Bone marrow (tissue), 2 donors: ENCODE data around the gene CISD1.

Experiments
- DNase-seq, 2 donors: peaks; one replicate each; lab custom pipeline; 2025; lab: John Stamatoyannopoulos, UW

CISD1 gene

DNA sequence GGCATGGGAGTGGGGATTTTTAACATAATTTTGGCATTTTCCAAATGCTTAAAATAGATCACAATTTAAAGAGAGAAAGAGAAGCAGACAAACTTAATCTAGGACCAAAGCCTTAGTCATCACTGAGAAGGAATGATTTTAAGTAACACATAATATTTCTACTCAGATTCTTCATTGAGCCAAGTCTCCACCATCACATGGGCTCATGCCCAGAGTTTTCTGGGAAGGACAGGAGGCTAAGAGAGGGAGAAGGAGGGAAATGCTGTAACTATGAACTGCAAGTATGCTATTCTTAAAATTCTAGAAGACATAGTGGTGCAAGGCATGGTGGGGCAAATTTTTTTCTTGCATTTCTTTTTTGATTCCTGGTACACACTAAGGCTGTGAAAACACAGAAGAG is 42.1 kb downstream of the CISD1 start:
- no peak for DNase-seq

DNA sequence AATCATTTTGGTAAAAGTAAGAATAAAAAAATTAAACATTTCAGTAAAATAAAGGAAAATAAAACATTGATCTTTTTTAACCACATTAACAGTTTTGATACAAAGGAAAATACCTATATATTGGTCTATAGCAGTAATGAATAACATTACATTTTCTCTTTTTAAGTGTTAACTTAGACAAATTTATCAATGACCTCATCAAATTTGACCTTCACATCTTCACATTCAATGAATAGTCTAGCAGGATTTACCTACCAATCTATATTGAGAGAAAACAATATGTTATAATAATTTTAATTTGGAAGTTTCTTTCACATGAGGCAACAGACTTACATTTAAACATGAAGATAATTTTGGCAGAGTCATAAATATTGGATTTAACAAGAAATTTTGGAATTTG is 47.9 kb downstream of the CISD1 start:
- no peak for DNase-seq

DNA sequence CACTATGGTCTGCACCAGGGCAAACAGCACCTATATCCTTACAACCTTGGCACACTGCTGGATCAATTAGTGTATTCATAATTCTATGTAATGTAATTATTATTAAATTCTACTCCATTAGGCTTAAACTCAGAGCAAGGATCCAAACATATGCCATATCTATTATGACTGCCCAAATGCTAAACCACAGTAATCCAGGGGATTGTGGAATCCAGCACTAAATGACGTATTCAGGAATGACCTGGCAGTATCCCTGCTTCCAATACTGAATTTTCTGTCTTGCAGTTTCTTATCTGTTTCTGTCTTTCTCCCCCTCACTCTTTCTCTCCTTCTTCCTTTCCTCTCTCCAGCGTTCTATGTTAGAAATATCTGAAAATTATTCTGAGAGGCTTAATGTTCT is 49.4 kb downstream of the CISD1 start:
- DNase-seq: no peak

DNA sequence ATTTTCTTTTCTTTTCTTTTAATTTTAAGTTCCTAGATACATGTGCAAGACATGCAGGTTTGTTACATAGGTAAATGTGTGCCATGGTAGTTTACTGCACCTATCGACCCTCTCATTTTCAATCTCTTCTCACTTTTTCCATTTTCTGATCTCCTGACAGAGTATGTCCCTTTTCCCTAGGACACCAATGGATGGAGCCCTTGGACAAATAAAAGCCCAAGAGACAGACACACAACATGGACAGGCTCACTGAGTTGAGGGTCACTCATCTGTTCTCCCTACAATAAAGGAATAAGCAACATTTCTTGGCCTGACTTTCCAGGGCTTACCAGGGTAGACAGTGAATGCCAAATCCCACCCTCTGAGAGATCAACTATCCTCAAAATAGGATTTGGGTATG is 50.6 kb downstream of the CISD1 start:
- no peak for DNase-seq

DNA sequence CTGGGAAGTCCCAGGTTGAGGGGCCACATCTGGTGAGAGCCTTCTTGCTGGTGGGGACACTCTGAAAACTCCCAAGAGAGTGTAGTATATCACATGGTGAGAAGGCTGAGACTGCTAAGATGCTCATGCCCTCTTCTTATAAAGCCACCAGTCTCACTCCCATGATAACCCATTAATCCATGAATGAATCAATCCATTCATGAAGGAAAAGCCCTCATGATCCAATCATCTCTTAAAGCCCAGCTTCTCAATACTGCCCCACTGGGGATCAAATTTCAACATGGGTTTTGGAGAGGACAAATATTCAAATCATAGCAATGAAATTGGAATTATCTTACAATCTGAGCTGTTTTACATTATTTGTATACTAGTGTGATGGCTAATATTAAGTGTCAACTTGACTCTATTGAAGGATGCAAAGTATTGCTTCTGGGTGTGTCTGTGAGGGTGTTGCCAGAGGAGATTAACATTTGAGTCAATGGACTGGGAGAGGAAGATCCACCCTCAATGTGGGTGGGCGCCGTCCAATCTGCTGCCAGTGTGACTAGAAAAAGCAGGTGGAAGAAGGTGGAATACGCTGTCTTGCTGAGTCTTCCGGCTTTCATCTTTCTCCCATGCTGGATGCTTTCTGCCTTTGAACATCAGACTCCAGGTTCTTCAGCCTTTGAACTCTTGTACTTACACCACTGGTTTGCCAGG is 51.5 kb downstream of the CISD1 start:
- DNase-seq: no peak

DNA sequence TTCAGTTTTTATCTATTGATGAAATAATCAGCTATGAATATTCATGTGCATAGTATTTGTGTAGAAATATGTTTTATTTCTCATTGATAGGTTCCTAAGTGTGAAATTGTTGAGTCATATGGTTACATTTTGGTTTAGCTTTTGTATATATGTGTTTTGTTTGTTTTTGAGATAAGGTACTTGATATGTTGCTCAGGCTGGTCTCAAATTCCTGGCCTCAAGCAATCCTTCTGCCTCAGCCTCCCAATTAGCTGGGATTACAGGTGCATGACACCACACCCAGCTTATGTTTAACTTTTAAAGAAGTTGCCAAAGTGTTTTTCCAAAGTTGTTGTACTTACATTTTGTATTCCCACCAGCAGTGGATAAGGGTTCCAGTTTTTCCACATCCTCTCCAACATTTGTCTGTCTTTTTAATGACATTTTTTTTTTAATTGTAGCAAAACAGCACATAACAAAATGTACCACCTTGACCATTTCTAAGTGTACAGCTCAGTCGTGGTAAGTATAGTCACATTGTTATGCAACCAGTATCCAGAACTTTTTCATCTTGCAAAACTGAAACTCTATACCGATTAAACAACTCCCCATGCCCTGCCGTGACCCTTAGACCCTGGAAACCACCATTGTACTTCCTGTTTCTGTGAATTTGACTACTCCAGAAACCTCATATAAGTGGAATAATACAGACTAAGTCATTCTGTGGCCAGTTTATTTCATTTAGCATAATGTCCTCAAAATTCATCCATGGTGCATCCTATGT is 53.3 kb downstream of the CISD1 start:
- peak; percentile 4 to 61 for DNase-seq

DNA sequence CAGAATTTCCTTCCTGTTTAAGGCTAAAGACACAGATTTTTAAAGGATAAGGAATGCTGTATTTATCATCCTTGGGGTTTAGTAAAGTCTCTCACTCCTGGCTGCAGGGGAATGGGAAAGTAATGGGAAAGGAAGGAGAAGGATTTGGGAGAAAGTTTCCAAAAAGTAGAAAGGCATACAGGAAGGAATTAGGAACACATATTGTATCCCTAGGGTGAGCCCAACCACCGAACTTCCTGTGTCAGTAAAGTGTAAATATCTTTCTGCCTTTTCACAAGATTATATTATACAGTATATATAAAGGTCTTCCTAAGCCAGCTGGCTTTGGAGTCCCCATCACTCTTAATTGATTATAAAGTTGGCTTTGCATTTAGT is 53.9 kb downstream of the CISD1 start:
- no peak for DNase-seq

DNA sequence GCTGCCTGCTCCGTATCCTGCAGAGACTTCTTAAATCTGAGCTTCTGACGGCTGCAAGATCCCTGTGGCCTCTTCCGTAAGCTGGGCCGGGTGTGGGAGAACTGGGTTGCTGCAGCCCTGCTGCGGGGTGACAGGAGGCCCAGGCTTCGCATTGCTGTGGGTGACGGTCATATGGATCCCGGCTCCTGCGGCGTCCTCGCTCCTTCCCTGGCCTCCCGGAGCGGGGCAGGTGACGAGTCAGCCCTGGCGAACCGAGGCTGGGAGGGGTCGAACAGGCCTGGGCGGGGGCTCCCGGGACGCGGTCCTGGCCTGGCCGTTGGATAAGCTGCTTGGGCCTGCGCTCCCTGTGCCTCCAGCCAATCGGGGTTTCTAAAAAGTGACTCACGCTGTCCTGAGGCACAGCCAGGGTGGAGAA is 58.0 kb downstream of the CISD1 start:
- DNase-seq: no peak

DNA sequence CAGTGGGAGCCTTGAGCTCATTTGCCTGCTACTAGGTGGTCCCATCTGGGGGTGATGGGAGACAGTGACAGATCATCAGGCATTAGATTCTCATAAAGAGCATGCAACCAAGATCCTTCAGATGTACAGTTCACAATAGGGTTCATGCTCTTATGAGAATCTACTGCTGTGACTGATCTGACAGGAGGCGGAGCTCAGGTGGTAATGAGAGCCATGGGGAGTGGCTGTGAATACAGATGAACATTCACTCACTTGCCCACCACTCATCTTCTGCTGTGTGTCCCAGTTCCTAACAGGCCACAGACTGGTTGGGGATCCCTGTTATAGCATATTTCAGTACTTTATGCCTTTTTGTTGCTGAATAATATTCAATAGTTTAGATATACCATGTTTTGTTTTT is 59.3 kb downstream of the CISD1 start:
- DNase-seq: no peak

DNA sequence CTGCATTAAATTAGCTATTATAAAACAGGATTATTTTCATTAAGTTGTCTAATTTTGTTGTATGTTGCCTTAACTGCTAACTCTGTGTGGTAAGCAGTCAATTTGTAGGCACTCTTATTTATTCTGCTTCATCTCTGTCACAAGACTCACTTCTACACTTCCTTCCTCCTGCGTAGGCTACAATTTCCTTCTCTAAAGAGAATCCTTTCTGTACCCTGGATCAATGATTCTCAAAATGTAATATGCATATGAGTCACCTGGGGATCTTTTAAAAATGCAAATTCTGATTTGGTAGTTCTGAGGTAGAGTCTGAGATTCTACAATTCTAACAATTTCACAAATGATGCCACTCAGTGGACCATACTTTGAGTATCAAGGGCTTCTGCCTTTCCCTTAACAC is 61.5 kb downstream of the CISD1 start:
- DNase-seq: no peak

DNA sequence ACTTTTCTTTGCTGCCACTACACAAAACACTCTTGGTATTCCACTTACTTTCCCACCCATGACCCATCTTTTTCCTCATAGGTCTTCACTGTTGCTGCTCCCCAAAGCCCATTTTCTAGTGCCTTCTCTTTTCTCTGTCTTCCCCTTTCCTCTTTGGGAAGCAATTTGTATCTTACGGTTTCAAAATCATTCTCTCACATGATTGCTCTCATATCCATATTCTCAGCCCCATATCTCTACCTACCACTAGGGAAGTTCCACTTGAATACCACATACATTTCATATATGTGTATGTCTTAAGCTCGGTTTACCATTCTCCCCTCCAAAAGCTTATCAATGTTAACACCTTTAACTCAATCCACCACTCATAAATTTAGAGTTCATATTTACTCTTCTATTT is 62.7 kb downstream of the CISD1 start:
- DNase-seq: no peak

DNA sequence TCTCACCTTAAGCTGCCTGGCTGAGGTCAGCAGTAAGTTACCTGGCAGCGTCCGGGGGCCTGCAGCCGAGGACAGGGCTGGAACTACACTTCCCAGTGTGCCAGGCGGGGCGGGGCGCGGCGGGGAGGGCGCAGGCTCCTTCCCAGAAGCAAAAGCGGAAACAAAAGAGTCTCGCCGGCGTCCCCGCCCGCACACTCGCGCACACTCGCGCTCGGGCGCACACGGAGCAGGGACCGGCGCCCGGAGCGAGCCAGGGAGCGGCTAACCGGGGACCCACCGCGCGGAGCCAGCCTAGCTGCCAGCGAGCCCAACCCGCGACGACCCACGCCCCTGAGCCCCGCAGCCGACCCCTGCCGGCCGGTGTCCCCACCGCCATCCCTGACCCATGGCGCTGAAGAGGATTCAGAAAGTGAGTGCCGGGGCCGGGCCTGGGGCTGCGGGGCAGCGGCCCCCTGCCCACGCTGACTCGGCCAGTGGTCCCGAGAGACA is 65.9 kb downstream of the CISD1 start, which contains the start of gene UBE2D1:
Gene UBE2D1, plus strand, starts transcription at position 190 of the 489 bp plus-strand sequence. Its CDS starts 196 bp downstream, at position 386.
- peak; percentile 63 to 82 for DNase-seq

DNA sequence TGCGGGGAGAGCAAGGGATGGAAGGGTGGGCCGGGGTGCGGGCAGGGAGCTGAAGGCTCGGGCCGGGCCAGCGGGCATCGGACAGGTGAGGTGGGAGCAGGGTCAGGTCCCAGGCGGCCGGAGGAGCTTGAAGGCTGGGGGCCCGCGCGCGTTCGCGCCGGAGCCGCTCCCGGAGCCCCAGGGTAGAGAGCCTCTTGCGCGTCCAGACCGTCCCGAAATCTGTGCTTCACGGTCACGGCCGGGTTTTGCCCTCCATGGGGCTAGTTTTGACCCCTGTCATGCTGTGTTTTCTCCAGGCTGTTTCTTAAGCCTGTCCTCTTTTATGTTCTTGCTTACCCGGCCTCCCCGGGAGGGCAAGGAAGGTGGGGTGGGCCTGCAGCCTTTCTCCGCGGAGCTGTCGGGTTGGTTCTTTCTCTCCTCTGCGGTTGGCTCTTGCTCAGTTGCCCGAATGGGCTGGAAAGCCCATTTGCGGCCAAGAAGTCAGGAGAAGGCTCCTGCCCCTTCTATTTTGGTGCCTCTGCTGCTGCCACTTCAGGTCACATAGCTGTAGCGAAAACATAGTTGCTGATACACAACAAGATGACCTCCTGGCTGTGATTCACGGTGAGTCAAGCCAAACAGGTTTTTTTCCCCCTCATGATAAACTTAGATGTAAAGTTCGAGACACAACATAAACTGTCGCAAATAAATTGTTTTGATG is 66.5 kb downstream of the CISD1 start:
- peak in 1 of 2 donors; percentile 47 for DNase-seq

DNA sequence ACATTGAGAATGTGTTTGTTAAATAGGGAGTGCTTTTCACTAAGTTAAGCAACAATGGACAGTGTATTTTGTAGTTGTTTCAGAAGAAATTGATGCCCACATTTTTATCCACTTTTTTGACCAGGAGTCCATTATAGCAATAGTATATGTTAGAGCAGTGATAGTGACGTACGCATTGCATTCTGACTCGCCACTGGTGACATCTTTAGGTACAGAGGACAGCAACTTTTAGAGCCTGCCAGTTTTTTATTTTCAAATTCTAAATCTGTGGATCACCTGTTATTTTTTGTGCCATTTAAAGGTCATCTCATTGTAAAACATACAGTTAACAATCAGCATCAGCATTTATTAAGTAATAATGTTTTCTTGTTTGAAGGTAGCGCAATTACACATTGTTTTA is 67.3 kb downstream of the CISD1 start:
- no peak for DNase-seq
